AG08395 (cell line): ENCODE results near the gene PROSER3.
"Not testable (repeated sequence)": the region's sequence is repeated elsewhere in the genome, so short reads cannot be mapped to it uniquely, and the experiment has no call there.

Source experiments
- DNase-seq: peaks from one replicate; pipeline ENCODE4 v3.0.0; 2012; ENCODE audit warnings: mixed read lengths, low spot score

Gene PROSER3

GRCh38 chr19:35754370-35755130 lies 3.4 kb upstream of the PROSER3 start:
- DNase-seq = no peak

GRCh38 chr19:35755131-35755549 lies 2.8 kb upstream of the PROSER3 start:
- no peak for DNase-seq

GRCh38 chr19:35755550-35756376 lies 2.2 kb upstream of the PROSER3 start:
- peak; percentile 65 for DNase-seq

DNA sequence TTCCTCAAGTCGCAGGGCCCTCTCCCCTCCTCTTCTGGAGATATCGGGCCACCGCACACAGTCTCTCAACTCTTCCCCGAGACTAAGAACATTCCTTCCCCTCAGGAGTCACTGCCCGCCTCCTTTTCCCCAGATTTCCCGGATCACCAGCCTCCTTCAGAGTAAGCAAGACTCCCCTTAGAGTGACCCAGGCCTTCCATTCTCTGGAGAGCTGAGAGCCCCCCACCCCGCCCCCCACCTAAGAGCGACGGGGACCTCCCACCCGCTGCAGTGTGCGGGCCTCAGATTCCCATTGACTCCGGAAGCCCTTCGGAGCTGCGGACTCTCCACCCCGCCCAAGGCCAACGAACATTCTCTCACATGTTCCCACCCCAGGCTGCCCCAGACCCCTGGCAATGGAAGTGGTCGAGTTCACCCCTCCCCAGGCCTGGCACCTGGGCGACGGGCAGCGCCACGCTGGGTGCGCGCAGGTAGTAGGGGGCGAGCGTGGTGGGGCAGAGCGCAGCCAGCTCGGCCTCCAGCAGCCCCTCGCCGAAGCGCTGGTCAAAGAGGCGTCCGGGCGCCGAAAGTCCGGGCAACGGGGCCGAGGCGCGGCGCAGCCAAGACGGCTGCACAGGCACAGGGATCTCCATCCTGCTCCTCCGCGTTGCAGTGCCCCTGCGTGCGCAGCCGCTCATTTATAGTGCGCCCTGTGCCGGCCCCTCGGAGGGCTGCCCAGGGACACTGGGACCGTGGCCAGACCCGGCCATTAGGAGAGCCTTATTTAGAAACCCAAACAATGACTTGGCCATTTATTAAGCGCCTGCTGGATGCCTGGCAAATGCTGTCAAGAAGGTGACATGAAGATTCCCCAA lies 1.4 kb upstream of the PROSER3 start, which contains the start of gene HSPB6:
TSS of gene HSPB6 (minus strand) at position 653 of the 854 bp plus-strand sequence. CDS start at position 632, 21 bp downstream.
- DNase-seq = peak; percentile 50

DNA sequence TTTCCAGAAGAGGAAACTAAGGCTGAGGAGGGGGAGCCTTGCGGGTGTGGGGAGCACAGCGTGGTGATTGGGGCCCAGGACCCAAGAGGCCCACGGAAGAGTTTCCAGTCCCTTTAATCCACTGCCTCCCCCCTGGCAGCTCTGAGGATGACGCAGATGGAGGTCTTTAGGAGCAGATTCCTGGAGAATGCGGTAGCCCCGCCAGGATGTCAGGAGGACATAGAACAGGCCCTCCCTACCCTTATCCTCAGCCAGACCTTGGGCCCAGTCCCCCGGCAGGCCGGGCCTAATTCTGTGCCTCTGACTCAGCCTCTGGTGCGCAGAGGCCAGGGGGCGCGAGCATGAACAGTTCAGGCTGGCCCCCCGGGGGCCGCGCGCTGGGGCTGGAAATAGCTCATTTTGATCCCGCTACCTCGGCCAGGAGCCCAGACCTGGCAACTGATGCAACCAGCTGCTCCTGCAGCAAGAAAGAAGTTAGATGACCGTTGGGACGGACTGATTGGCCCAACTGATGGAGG lies 686 bp upstream of the PROSER3 start:
- peak; percentile 61 for DNase-seq

GRCh38 chr19:35759697-35760096 lies 1.7 kb downstream of the PROSER3 start:
- no peak for DNase-seq

- no peak for DNase-seq
Measured at GRCh38 chr19:35760711-35761349, 2.9 kb downstream of the PROSER3 start.

- no peak for DNase-seq
Measured at GRCh38 chr19:35764432-35765315, 6.7 kb downstream of the PROSER3 start.

DNA sequence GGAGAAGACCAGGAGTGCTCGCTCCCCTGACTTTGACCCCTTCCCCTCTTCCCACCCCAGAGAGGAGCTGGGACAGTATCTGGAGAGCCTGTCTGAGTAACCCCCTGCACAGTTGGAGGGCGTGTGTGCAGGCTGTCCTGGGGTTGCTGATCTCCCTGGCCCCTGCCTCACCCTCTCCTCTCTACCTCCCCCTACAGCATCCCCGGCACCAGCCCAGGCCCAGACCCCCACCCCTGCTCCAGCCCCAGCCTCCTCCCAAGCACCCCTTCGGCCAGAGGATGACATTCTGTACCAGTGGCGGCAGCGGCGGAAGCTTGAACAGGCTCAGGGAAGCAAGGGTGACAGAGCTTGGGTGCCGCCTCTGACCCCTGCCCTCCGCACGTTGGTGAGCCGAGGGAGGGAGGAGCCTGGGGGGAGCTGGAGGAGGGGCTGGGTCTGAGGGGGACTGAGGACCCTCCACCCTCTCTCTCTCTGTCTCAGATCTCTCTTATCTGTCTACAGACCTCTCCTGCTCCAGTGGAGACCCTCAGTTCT lies 8.7 kb downstream of the PROSER3 start:
- DNase-seq = no peak

DNA sequence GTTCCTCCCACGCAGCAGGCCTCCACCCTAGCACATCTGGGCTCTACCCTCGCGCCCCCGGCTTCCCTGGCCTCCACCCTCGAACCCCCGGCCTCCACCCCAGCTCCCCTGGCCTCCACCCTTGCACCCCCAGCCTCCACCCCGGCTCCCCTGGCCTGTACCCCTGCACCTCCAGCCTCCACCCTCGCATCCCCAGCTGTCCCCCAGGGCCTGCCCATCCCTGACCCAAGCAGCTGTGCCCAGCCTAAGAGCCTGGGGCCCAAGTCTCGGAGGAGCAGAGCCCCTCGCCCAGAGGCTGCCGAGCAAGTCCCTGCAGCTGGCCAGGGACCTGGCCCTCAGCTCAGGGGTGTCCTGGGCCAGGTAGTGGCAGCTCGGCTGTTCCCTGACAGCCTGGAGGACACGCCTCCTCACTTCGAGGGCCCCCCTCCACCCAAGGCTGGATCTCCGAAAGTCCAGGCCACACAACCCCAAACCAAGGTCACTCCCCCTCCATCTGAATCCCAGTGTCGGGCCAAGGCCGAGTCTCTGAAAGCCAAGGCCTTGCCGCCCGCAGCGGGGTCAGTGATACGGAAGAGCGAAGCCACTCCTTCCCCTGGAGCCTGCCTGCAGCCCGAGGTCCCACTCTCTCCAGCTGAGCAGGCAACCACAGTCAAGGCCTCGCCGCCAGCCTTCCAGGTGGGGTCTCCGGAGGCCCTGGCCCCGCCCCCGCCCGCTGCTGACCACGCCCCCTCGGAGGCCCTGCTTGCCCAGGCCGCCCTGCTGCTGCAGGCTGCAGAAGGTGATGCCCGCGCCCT lies 9.5 kb downstream of the PROSER3 start:
- DNase-seq = no peak

GRCh38 chr19:35768082-35768421 lies 10.1 kb downstream of the PROSER3 start:
- DNase-seq = no peak

DNA sequence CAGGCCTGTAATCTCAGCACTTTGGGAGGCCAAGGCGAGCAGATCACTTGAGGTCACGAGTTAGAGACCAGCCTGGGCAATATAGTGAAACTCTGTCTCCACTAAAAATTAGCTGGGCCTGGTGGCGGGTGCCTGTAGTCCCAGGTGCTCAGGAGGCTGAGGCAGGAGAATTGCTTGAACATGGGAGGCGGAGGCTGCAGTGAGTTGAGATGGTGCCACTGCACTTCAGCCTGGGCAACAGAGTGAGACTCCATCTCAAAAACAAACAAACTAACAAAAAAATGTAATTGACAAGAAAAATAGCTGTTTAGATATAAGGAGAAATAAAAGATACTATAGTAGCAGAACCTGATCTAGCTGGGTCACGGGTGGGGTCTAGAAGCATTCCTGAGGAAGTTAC lies 14.4 kb downstream of the PROSER3 start:
- not testable (repeated sequence) for DNase-seq

GRCh38 chr19:35773020-35773806 lies 15.2 kb downstream of the PROSER3 start:
- DNase-seq = no peak

DNA sequence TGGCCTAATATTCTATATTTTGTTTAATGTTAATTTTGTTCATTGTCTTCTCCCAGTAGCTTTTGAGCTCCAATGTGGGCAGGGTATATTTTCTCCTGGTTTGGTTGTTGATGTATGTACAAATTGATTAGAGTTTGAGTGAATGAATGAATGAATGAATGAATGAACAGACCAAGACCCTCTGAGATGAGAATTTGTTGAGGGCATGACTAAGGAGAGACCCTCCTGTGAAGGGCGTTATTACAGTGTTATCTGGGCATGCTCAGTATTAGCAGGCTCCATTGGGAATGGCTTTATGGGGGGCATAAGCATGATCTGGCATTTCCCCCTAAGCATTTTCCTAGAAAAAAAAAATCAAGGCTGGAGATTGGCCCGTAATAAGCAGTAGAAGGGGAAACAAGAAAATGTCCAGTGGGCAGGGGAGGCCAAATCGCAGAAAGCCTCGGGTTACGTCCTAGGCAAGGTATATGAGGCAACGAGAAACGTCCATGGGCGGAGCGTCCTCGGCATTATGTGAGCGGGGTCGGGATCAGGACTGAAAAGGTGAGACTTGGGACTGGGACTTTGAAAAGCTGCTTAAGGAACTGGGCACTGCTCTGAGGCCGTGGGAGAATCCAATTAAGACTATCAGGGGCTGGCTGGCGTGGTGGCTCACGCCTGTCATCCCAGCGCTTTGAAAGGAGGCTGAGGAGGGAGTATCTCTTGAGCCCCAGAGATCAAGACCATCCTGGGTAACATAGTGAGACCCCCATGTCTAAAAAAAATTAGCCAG lies 16.5 kb downstream of the PROSER3 start:
- no peak for DNase-seq

DNA sequence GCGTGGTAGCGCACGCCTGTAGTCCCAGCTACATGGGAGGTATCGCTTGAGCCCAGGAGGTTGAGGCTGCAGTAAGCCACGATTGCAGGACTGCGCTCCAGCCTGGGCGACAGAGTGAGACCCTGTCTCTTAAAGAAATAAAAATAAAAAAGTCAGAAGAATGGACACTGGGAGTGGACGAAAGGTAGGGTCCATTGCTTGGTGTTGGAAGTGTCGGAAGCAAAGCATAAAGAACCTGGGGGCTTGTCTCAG lies 17.0 kb downstream of the PROSER3 start:
- DNase-seq = no peak

DNA sequence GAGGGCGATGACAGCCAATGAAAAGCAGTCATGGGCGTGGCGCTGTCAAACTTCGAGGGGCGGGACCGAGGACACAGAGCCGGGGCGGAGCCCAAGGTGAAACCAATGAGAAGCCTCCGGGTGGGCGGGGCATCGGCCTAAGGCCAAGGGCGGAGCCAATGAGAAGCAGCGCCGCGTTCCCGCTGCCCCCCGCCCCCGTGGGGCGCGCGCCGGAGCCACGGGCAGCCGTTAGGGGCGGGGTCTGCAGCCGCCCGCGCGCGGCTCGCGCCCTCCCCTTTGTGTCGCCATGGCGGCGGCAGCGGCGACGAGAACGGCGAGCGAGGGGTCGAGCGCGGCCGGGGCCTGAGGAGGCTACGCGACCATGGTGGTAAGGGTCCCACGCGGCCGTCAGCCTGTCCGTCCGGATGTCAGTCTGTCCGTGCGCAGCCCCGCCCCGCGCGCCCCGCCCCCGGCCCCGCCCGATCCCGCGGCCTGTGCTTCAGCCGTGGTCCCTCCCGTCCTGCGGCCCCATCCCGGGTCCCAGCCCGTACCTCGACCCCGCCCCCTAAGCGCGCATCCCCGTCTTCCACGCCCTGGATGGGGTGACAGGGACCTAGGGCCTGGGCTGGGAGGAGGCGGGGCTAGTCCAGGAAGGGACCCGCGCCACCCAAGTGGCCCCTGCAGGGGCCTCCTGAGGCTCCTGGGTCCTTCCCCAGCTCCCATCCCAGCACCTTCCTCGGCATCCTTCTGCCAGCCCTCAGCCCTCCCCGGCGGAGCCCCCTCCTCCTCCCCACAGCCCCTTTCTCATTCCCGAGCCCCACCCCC lies 17.5 kb downstream of the PROSER3 start, which contains the start of gene ARHGAP33:
TSS of gene ARHGAP33 (plus strand) at position 267 of the 804 bp plus-strand sequence. CDS start at position 362, 95 bp downstream.
- peak; percentile 99 for DNase-seq
